ENCODE data around the gene ARL10.

The ARL10 gene

DNA sequence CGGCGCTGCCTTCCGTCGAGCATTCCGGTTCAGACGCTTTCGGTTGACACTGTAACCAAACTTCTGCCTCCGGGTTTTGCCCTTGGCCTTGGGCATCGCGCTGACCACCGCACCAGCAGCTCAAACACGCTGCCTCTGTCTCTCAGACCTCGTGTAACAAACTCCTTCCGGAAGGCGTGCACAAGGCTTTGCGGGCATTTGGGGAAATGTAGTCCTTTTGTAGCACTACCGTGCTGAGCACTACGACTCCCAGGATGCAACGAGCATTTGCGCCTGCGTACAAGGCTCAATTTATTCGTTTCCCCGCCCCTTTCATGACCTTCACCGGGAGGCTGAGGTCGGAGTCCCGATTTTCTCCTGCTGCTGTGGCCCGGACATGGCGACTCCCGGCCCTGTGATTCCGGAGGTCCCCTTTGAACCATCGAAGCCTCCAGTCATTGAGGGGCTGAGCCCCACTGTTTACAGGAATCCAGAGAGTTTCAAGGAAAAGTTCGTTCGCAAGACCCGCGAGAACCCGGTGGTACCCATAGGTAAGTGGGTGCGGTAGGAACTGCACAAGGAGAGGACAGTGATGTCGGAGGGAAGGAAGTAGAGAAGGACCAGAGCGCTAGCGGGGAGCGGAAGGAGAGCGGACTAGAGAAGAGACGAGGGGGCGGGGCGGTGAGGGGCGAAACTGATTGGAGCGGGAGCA, 23.3 kb downstream of the ARL10 start, which contains the start of the genes HIGD2A and NOP16:
Gene HIGD2A (plus strand): TSS at position 308 of the 691 bp plus-strand sequence. CDS start 69 bp downstream, at position 377.
Gene NOP16 (minus strand): TSS at position 155 of the 691 bp plus-strand sequence. CDS start 59 bp downstream, at position 96.
- Mint-ChIP-seq H3K27me3 (no peaks in the 10 kb centered on the region), H3K4me1 (ENCODE audit: low read depth in 2 of 2) (peaks cover 23 to 29% of the 10 kb centered on the region in 2 donors), H3K9me3 (no peaks in the 10 kb centered on the region), H3K36me3 (ENCODE audit: insufficient read depth) (peaks cover 53% of the 10 kb centered on the region), H3K4me3 (peak within 1 kb of the TSS; percentile 94 to 95), H3K27ac (peak within 1 kb of the TSS; percentile 94 to 96)
- peak; percentile 85 for ATAC-seq (replicated peaks)
- DNase-seq = peak; percentile 96 to 99 (median 98)

DNA sequence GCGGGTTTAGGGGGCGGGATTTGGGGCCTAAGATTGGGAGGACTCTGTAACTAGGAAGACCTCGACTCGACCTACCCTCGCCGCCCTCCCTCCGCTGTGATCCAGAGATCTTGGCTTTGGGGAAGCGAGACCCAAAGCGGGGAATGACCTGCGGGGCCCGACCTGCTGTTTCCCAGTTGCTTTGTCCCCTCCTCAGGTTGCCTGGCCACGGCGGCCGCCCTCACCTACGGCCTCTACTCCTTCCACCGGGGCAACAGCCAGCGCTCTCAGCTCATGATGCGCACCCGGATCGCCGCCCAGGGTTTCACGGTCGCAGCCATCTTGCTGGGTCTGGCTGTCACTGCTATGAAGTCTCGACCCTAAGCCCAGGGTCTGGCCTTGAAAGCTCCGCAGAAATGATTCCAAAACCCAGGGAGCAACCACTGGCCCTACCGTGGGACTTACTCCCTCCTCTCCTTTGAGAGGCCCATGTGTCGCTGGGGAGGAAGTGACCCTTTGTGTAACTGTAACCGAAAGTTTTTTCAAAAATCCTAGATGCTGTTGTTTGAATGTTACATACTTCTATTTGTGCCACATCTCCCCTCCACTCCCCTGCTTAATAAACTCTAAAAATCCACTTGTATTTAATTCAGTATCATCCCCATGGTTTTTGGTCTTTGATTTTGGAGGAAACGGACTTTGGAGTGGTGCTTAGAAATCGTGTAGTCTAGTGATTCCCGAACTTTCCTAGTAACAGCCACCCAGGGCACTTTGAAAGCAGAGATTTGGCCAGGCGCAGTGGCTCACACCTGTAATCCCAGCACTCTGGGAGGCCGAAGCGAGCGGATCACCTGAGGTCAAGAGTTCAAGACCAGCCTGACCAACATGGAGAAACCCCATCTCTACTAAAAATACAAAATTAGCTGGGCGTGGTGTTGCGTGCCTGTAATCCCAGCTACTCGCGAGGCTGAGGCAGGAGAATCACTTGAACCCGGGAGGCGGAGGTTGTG, 24.1 kb downstream of the ARL10 start:
- Mint-ChIP-seq H3K36me3 (ENCODE audit: insufficient read depth) (peaks cover 44% of the 10 kb centered on the region), H3K27me3 (no peaks in the 10 kb centered on the region), H3K4me3 (peak overlapping the region; percentile 94 to 95), H3K9me3 (no peaks in the 10 kb centered on the region), H3K4me1 (ENCODE audit: low read depth in 2 of 2) (peaks cover 23 to 29% of the 10 kb centered on the region in 2 donors), H3K27ac (peak overlapping the region; percentile 94 to 96)
- peak; percentile 44 for ATAC-seq (replicated peaks)
- no peak for DNase-seq

DNA sequence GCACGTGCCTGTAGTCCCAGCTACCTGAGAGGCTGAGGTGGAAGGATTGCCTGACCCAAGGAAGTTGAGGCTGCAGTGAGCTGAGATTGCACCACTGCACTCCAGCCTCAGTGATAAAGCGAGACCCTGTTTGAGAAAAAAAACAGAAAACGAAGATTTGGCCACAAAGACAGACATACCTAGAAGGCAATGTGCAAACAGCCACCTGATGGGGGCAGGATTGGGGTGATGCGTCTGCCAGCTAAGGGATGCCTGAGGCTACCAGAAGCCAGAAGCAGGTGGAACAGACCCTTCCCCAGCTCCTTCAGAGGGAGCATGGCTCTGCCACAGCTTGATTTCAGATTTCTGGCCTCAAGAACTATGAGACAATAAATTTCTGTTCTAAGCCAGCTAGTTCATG, 26.2 kb downstream of the ARL10 start:
- no peak for ATAC-seq (replicated peaks)
- Mint-ChIP-seq H3K27ac (no peak overlapping the region), H3K9me3 (no peaks in the 10 kb centered on the region), H3K27me3 (no peaks in the 10 kb centered on the region), H3K36me3 (ENCODE audit: insufficient read depth) (peaks cover 43% of the 10 kb centered on the region), H3K4me1 (ENCODE audit: low read depth in 2 of 2) (peaks cover 21 to 25% of the 10 kb centered on the region in 2 donors), H3K4me3 (no peak overlapping the region)
- DNase-seq = no peak

DNA sequence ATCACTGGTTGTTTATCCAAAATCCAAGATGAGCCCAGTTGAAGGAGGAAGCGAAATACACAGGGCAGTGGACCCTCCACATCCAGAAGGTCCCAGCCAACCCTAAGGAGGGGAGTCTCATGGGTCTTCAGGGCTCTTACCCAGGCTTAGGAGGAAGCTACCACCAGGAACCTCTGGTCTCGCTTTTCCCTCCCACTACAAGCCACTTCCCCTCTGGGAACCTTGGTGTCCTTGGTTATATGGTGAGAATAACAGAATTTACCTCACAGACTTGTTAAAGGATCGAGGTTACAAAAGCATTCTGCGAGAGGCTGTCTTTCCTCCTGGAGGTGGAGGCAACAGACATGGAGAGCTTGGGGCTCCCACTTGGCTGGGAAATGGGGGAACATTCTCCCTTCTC, 26.7 kb downstream of the ARL10 start:
- no peak overlapping the region for H3K4me3 Mint-ChIP-seq
- H3K36me3 Mint-ChIP-seq (ENCODE audit: insufficient read depth) = peaks cover 45% of the 10 kb centered on the region
- no peaks in the 10 kb centered on the region for H3K9me3 Mint-ChIP-seq
- no peak for DNase-seq
- H3K27me3 Mint-ChIP-seq = no peaks in the 10 kb centered on the region
- peaks cover 16 to 21% of the 10 kb centered on the region in 2 donors for H3K4me1 Mint-ChIP-seq (ENCODE audit: low read depth in 2 of 2)
- no peak overlapping the region for H3K27ac Mint-ChIP-seq
- no peak for ATAC-seq (replicated peaks)

DNA sequence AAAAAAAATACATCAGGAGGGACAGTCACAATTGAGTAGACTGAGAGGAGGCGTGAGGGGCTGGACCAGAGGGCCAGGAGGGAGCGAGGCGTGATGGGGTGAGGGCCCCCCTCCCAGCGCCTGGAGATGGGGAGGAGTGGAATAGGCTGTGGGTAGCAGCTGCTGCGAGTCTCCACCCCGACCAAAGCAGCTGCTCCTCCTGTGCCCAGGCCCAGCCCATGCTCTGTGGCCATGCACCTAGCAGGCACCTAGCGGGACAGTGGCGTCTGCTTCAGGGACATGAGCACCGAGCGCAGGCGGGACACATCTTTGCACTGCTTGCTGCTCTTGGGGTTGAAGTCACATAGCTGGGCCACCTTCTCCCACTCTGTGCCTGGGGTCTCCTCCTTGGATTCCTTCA, 27.2 kb downstream of the ARL10 start:
- Mint-ChIP-seq H3K36me3 (ENCODE audit: insufficient read depth) (peaks cover 48% of the 10 kb centered on the region), H3K9me3 (no peaks in the 10 kb centered on the region)
- no peak for ATAC-seq (replicated peaks)

DNA sequence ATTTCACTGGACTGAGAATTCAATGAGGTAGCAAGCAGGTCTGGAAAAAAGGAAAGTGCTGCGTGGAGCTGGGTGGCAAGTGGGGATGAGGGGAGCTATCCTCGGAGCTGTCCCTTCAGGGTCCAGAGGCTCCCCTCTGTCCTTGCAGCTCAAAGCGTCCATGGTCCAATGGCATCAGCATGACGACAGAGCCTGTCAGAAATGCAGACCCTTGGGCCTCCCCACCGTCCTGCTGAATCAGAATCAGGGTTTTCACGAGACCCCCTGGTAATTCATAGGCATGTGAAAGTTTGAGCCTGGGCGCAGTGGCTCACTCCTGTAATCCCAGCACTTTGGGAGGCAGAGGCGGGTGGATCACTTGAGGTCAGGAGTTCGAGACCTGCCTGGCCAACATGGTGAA, 28.8 kb downstream of the ARL10 start:
- H3K27ac Mint-ChIP-seq = no peak overlapping the region
- DNase-seq (no peak), ATAC-seq (replicated peaks) (no peak)
- H3K9me3 Mint-ChIP-seq = no peaks in the 10 kb centered on the region
- peaks cover 52% of the 10 kb centered on the region for H3K36me3 Mint-ChIP-seq (ENCODE audit: insufficient read depth)
- H3K27me3 Mint-ChIP-seq = no peaks in the 10 kb centered on the region
- peaks cover 6 to 14% of the 10 kb centered on the region in 2 donors for H3K4me1 Mint-ChIP-seq (ENCODE audit: low read depth in 2 of 2)
- H3K4me3 Mint-ChIP-seq = no peak overlapping the region

More for the DNA sequence above, 27.2 kb downstream of the ARL10 start:
- DNase-seq = no peak
- no peaks in the 10 kb centered on the region for H3K27me3 Mint-ChIP-seq
- H3K4me3 Mint-ChIP-seq = no peak overlapping the region
- peaks cover 11 to 16% of the 10 kb centered on the region in 2 donors for H3K4me1 Mint-ChIP-seq (ENCODE audit: low read depth in 2 of 2)
- H3K27ac Mint-ChIP-seq = no peak overlapping the region

DNA sequence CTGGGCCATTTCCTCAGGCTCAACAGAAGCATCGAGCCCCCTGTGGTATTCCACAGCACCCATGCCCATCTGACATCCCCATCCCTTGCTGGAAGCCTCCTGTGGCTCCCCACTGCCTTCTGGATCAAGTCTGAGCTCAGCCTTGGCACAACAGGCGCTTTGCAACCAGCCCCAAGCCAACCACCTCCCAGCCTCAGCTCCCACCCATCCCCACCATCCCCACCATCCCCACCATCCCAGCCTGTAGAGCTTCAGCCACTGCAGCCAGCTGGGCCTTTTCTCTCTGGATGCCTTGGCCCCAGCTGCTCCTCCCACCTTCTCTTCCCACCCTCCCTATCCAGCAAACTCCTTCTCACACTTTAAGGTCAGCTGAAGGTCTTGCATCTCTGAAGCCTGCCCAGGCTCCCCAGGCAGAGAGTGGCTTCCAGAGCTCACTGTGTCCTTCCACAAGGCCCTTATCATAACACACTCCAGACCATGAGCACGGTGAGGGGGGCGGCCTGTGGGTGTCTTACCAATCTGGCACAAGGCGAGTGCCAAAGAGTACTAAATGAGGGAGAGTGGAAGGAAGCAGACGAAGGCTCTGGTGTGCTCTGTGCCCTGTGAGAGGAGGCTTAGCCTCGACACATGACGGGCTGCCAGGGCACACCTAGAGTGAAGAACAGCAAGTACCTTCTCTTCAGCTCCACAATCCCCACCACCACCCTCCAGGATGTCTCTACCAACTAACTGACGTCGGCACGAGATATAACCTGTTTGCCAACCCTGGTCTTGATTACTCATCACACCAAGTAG, 29.8 kb downstream of the ARL10 start:
- Mint-ChIP-seq H3K9me3 (no peaks in the 10 kb centered on the region), H3K4me1 (ENCODE audit: low read depth in 2 of 2) (peaks cover 1 to 9% of the 10 kb centered on the region in 2 donors), H3K4me3 (no peak overlapping the region), H3K36me3 (ENCODE audit: insufficient read depth) (peaks cover 56% of the 10 kb centered on the region), H3K27me3 (no peaks in the 10 kb centered on the region), H3K27ac (peak overlapping the region; percentile 13 to 23)
- ATAC-seq (replicated peaks) (no peak), DNase-seq (no peak)

DNA sequence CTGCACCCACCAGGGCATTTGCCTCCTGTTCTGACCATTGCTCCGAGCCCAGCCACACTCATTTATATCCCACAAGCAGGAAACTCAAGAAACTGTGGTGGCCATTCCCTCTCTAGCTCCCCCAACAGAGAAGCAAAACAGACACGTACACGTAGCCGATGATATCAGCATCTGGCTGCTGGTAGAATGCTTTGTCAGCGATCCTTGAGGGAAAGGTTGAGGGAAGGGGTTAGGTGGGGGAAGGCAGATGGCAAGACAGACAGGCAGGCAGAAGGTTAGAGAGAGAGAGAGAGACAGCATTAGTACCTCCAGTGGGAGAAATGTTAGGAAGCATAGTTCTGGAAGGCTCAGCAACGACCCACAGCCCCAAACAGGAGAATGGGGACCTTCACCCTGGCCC, 31.0 kb downstream of the ARL10 start:
- DNase-seq (no peak), ATAC-seq (replicated peaks) (no peak)
- Mint-ChIP-seq H3K27me3 (no peaks in the 10 kb centered on the region), H3K9me3 (no peaks in the 10 kb centered on the region), H3K4me1 (ENCODE audit: low read depth in 2 of 2) (peaks cover 3 to 9% of the 10 kb centered on the region in 2 donors), H3K27ac (no peak overlapping the region), H3K36me3 (ENCODE audit: insufficient read depth) (peaks cover 53% of the 10 kb centered on the region), H3K4me3 (no peak overlapping the region)

DNA sequence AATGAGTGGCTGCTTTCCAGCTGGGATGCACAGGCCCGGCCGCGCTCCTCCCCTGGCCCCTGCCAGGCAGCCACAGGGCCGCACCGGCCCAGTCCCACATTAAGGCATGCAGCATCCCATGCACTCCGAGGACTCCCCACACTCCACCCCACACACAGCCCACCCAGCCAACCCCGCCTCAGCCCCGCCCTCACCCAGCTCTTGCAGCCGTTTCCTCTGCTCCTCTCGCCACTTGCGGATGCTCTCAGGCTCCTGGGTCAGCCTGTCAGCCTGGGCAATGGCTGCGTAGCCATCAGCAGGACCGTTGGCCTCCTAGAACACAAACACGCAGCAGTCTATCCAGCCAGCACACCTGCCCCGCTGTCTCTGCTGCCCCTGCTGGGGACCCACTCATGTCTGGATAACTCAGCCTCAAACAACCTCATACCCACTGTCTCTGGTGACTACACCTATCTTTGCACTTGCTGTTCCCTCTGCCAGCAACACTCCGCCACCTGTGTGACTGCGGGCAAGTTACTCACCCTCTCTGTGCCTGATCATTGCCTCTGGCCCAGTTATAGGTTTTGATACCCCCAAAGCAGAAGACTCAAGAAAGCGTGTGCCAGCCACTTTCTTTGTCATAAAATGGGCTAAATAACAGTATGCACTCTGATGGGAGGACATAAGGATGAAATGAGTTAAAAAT, 32.6 kb downstream of the ARL10 start:
- H3K27ac Mint-ChIP-seq = peak overlapping the region in 1 of 2 donors; percentile 41
- no peak overlapping the region for H3K4me3 Mint-ChIP-seq
- H3K9me3 Mint-ChIP-seq = no peaks in the 10 kb centered on the region
- peaks cover 6 to 14% of the 10 kb centered on the region in 2 donors for H3K4me1 Mint-ChIP-seq (ENCODE audit: low read depth in 2 of 2)
- no peaks in the 10 kb centered on the region for H3K27me3 Mint-ChIP-seq
- H3K36me3 Mint-ChIP-seq (ENCODE audit: insufficient read depth) = peaks cover 40% of the 10 kb centered on the region
- DNase-seq (no peak), ATAC-seq (replicated peaks) (no peak)

DNA sequence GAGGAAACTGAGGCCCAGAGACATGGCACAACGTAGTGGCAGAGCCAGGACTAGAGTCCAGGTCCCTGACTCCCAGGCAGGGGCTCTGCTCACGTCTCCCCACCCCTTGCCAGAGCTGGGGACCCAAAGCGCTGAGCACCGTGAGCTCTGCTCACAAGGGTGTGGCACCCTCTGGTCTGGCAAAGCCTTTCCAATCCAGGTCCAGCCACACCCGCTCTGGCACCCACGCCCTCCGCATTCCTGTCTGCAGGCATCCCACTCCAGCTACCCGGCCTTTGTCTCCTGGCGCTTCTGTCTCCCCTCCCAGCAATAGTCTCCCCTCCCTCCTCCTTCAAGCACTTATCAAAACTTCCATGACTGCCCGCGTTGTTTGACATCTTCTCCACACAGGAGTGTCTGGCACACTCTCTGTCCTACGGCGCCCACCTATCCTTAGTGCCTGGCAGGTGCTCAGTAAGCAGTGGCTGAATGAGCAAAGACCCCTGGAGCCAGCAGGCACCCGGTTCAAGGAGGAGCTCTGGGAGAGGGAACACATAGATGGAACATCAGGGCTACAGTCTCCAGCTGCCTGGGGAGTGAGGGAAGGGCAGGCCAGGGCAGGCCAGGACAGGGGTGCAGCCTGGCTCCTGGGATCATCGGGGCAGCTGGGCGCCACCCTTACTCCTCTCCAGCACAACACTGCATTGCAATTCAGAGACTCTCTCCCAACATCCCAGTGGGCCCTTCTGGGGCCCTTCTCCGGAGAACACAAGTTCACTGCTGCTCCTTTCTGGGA, 35.3 kb downstream of the ARL10 start:
- peaks cover 45% of the 10 kb centered on the region for H3K36me3 Mint-ChIP-seq (ENCODE audit: insufficient read depth)
- no peak overlapping the region for H3K4me3 Mint-ChIP-seq
- no peak for DNase-seq
- H3K27me3 Mint-ChIP-seq = no peaks in the 10 kb centered on the region
- no peak for ATAC-seq (replicated peaks)
- H3K27ac Mint-ChIP-seq = peak overlapping the region in 1 of 2 donors; percentile 39
- H3K4me1 Mint-ChIP-seq (ENCODE audit: low read depth in 2 of 2) = peaks cover 5 to 14% of the 10 kb centered on the region in 2 donors
- no peaks in the 10 kb centered on the region for H3K9me3 Mint-ChIP-seq

DNA sequence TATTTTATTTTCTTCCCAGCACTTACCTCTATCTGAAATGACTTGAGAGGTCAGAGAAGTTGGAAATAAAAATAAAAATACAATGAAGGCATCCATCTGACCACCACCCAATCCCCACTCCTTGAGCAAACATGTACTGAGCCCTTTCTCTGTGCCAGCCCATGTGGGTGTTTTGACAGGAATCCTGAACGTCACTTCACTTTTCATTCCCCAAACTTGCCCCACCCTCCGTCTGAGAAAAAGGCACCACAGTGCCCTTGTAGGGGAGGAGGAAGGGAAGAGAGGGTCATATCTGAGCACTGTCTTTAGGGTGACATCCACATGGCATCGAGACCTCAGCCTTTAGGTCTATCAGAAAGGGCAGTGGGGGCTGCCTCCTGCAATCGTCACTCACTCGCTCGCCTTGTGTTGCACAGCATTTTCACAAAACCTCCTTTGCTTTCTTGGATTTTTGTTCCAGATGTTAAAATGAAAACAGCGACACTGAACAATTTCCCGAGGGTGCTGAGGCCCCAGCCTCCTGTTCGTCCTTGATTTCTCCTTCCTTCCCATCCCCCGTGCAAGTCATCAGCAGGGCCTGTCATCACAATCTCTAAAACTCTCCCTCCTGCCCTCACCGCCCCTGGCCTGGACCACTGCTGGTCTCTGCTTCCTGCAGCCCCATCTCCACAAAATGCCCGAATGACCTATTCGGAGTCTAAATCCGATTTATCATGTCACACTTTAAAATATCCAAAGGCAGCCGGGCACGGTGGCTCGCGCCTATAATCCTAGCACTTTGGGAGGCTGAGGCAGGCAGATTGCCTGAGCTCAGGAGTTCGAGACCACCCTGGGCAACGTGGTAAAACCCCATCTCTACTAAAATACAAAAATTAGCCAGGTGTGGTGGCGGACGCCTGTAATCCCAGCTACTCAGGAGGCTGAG, 36.3 kb downstream of the ARL10 start:
- no peak overlapping the region for H3K4me3 Mint-ChIP-seq
- H3K4me1 Mint-ChIP-seq (ENCODE audit: low read depth in 2 of 2) = peaks cover 5 to 10% of the 10 kb centered on the region in 2 donors
- H3K36me3 Mint-ChIP-seq (ENCODE audit: insufficient read depth) = peaks cover 46% of the 10 kb centered on the region
- H3K27me3 Mint-ChIP-seq = no peaks in the 10 kb centered on the region
- H3K9me3 Mint-ChIP-seq = no peaks in the 10 kb centered on the region
- ATAC-seq (replicated peaks) = no peak
- no peak for DNase-seq
- H3K27ac Mint-ChIP-seq = peak overlapping the region in 1 of 2 donors; percentile 52

Data from effector memory CD8-positive, alpha-beta T cell (primary cell).